Measurements from ENCODE around the gene CYSTM1. TPM values are rescaled to one million over a fixed set of nuclear protein-coding genes. Genes with fewer than 3 reads are reported as not detected.

Gene CYSTM1
- total RNA-seq, 1 experiment from 2014 or later: 27.2 TPM

- intact Hi-C loops (cut with micrococcal nuclease; ENCODE audit: unreplicated experiment): loop anchor here (10.0 kb wide), 1 partner anchor 454 kb away; no protein-coding TSS in a partner anchor
- H3K9me2 ChIP-seq (ENCODE audit: insufficient read depth): no peaks in the 10 kb centered on the region; the same call in 1 of the 2 replicates
- no TSS peak for BruUV-seq (replicated peaks)
- no peak overlapping the region for H3K27ac ChIP-seq
- H3K36me3 ChIP-seq (ENCODE audit: low read depth): no peaks in the 10 kb centered on the region
- TF ChIP-seq CTCF (conservative IDR thresholded peaks at IDR 0.05) (no peak), EZH2 (IDR thresholded peaks at IDR 0.05; ENCODE audit: low read depth) (no peak)
- H3F3A ChIP-seq (ENCODE audit: insufficient read depth, low read depth): no peaks in the 10 kb centered on the region
- no peaks in the 10 kb centered on the region for H3K9me3 ChIP-seq (ENCODE audit: insufficient read depth, low read depth)
- no peak overlapping the region for H2AFZ ChIP-seq
- no peaks in the 10 kb centered on the region for H3K27me3 ChIP-seq (ENCODE audit: insufficient read depth, low read depth)
- H4K20me1 ChIP-seq (ENCODE audit: insufficient read depth): no peaks in the 10 kb centered on the region
- H3K79me2 ChIP-seq (ENCODE audit: low read depth): no peaks in the 10 kb centered on the region
- no peak for DNase-seq
- H3K4me3 ChIP-seq: no peak overlapping the region
- CTCF ChIA-PET: no interaction called here
- no peak overlapping the region for H3K4me2 ChIP-seq
- POLR2A ChIA-PET (ENCODE audit: unreplicated experiment): no interaction called here
- H3K4me1 ChIP-seq (replicated peaks; ENCODE audit: insufficient read depth): peaks cover 13% of the 10 kb centered on the region
These were observed 63.8 kb downstream of the CYSTM1 start for GRCh38 chr5:140238756-140239155.

- peaks cover 13% of the 10 kb centered on the region for H3K4me1 ChIP-seq (replicated peaks; ENCODE audit: insufficient read depth)
- no peaks in the 10 kb centered on the region for H3K9me3 ChIP-seq (ENCODE audit: insufficient read depth, low read depth)
- no peaks in the 10 kb centered on the region for H3K36me3 ChIP-seq (ENCODE audit: low read depth)
- H3K27ac ChIP-seq: no peak overlapping the region
- H3K79me2 ChIP-seq (ENCODE audit: low read depth): no peaks in the 10 kb centered on the region
- H2AFZ ChIP-seq: no peak overlapping the region
- H3K4me3 ChIP-seq: no peak overlapping the region
- DNase-seq: no peak
- intact Hi-C loops (cut with micrococcal nuclease; ENCODE audit: unreplicated experiment): loop anchor here (10.0 kb wide), 1 partner anchor 455 kb away; no protein-coding TSS in a partner anchor
- CTCF ChIA-PET: interaction anchor here (0.5 to 1.9 kb wide), 9 partner anchors 12 to 164 kb away, joined by 3 to 8 read pairs (median 6); partner anchors contain the start of gene HBEGF
- POLR2A ChIA-PET (ENCODE audit: unreplicated experiment): no interaction called here
- no peaks in the 10 kb centered on the region for H4K20me1 ChIP-seq (ENCODE audit: insufficient read depth)
- no TSS peak for BruUV-seq (replicated peaks)
- no peaks in the 10 kb centered on the region for H3F3A ChIP-seq (ENCODE audit: insufficient read depth, low read depth)
- no peak overlapping the region for H3K4me2 ChIP-seq
- TF ChIP-seq CTCF (conservative IDR thresholded peaks at IDR 0.05) (no peak), EZH2 (IDR thresholded peaks at IDR 0.05; ENCODE audit: low read depth) (no peak)
- no peaks in the 10 kb centered on the region; the same call in 1 of the 2 replicates for H3K9me2 ChIP-seq (ENCODE audit: insufficient read depth)
- H3K27me3 ChIP-seq (ENCODE audit: insufficient read depth, low read depth): no peaks in the 10 kb centered on the region
These were observed 64.5 kb downstream of the CYSTM1 start for GRCh38 chr5:140239461-140239860.

- no peaks in the 10 kb centered on the region for H3K9me2 ChIP-seq (ENCODE audit: insufficient read depth)
- no peak overlapping the region for H3K4me2 ChIP-seq
- H3K36me3 ChIP-seq (ENCODE audit: low read depth): no peaks in the 10 kb centered on the region
- no peaks in the 10 kb centered on the region for H3K79me2 ChIP-seq (ENCODE audit: low read depth)
- H3K9me3 ChIP-seq (ENCODE audit: insufficient read depth, low read depth): no peaks in the 10 kb centered on the region
- intact Hi-C loops (cut with micrococcal nuclease; ENCODE audit: unreplicated experiment): loop anchor here (5.0 to 10.0 kb wide), 4 partner anchors 63 to 477 kb away; partner anchors contain the start of genes CD14 and CYSTM1
- BruUV-seq (replicated peaks): no TSS peak
- CTCF ChIA-PET: interaction anchor here (0.5 to 1.9 kb wide), 10 partner anchors 13 to 163 kb away, joined by 3 to 8 read pairs (median 5); partner anchors contain the start of gene HBEGF
- H2AFZ ChIP-seq: no peak overlapping the region
- H3F3A ChIP-seq (ENCODE audit: insufficient read depth, low read depth): peaks cover 6% of the 10 kb centered on the region; the same call in 1 of the 2 replicates
- peaks cover 19% of the 10 kb centered on the region for H3K4me1 ChIP-seq (replicated peaks; ENCODE audit: insufficient read depth)
- H4K20me1 ChIP-seq (ENCODE audit: insufficient read depth): no peaks in the 10 kb centered on the region
- no peak overlapping the region for H3K4me3 ChIP-seq
- peak in 1 of 2 experiments; percentile 52 for DNase-seq
- H3K27me3 ChIP-seq (ENCODE audit: insufficient read depth, low read depth): no peaks in the 10 kb centered on the region
- POLR2A ChIA-PET (ENCODE audit: unreplicated experiment): interaction anchor here (0.5 kb wide), 1 partner anchor 119 kb away, joined by 7 read pairs; no protein-coding TSS in a partner anchor
- H3K27ac ChIP-seq: no peak overlapping the region
- TF ChIP-seq CTCF (conservative IDR thresholded peaks at IDR 0.05) (peak; percentile 83), EZH2 (IDR thresholded peaks at IDR 0.05; ENCODE audit: low read depth) (no peak)
These were observed 65.1 kb downstream of the CYSTM1 start for GRCh38 chr5:140239939-140240700.
